GM11168 (cell line): ENCODE data around the gene CRYGN.

Source experiments
- in situ Hi-C: fragments of 300-500 bp; cut with MboI; formaldehyde crosslinking; loops from one replicate; pipeline ENCODE4 v1.12.0; 2022; ENCODE audit warnings: low sequenced_read_pairs; ENCODE audit not compliant: unreplicated experiment

Gene CRYGN

DNA sequence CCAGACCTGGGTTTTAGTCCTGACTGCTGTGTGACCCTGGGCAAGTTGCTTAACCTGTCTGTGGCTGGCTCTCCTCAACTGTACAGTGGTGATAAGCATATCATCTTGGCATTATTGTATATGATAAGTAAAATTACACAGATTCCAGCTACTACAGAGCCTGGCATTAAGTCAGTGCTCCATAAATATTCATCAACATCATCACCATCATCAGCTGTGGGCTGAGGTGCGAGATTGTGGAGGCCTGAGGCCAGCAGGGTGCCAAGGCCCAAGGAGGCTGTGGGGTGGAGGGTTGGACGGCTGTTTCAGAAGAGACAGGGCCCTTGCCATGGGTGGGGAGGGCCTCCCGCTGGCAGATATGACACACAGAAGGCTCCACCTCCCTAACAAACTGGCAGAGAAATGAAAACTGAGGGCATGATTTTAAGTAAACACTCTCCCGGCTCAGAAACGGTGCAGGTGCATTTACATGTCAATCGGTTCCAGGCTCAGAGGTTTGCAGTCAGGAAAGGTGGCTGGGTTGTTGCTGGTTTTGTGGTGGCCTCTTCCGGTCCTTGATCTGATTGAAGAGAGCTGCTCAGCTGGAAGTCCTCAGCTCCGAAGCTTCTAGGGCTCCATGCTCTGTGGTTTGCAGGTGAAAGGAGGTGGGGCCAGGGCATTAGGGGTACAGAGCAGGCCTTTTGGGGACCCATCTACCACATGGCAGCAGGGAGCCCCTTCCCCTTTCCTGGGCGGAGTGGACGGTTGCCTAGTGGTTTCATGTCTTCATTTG is 10.2 kb downstream of the CRYGN start:
- in situ Hi-C loops: loop anchor here (5.0 kb wide), 1 partner anchor 57 kb away; no protein-coding TSS in a partner anchor

DNA sequence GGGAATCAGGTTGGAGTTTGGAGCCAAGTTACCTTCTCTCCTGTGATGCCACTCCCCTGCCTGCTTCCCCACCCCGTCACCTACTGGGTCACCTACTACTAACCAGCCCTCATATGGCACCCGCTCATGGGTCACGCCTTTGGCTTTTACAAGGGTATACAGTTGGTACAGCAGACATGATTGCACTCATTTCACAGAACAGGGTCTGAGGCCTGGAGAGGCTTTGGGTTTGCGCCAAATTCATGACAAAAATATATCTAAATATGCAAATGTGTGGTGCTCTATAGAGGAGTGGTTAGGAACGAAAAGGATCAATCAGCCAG is 10.7 kb downstream of the CRYGN start:
- in situ Hi-C loops: no loop called here

DNA sequence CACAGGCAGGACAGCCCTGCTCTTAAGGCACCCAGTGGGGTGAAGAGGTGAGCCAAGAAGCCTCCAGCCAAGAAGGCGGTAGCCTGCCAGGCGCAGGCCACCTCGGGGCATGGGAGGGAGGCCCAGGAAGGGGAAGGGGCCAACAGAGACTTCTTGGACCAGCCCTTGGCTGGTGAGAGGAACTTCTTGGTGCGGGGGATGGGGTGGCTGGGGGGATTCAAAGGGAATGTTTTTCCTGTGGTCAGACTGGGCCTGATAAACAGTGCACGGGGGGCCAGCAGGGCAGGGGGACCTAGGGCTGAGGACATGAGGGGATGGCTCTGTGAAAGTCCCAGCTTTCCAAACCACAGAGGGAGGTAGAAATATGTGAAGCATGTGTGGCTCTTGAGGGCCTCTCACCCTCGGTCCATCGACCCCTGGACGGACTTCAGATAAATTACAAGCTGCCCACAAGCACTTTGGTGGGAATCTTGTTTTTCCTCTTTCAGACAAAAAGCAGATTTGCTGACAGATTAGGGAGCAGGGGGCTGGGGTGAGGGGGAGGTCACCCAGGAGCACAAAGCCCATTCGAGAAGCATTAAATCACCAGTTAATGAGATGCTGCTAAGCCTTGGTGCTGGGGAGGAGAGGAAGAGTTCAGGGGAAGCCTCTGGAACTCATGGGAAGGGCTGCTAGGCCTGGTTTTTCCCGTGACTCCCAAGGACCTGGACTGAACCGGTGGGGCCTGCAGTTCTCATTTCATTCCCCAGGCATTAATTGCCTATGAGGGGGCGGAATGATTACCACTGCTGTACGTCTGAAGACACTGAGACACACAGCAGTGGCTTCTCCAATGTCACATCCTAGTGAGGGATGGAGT is 11.3 kb downstream of the CRYGN start:
- in situ Hi-C loops: no loop called here

DNA sequence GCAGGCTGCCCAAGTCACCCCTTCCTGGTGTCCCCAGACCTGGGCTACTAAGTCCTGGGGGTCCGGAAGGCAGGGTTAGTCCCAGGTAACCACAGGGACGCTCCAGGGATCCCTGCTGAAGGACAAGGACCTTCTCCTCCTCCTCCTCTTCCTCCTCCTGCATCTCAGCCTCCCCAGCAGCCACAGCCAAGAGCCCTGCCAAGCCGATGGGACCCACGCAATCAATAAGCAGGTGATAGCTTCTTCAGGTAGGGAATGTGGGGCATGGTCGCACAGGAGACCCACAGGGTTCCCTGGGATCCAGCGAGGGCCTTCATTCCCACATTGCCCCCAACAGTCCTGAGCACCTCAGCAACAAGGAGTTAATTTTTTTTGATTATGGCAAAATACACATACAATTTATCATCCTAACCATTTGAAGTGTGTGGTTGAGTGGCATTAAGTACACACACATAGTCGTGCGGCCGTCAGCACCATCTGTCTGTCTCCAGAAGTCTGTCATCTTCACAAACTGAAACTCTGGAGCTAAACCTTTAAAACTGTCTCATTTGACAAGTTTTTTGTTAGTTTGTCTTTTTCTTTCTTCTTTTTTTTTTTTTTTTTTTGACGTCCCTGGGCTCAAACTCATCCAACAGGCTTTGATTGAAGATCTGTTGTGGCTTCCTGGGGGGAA is 12.1 kb downstream of the CRYGN start:
- in situ Hi-C loops: no loop called here

DNA sequence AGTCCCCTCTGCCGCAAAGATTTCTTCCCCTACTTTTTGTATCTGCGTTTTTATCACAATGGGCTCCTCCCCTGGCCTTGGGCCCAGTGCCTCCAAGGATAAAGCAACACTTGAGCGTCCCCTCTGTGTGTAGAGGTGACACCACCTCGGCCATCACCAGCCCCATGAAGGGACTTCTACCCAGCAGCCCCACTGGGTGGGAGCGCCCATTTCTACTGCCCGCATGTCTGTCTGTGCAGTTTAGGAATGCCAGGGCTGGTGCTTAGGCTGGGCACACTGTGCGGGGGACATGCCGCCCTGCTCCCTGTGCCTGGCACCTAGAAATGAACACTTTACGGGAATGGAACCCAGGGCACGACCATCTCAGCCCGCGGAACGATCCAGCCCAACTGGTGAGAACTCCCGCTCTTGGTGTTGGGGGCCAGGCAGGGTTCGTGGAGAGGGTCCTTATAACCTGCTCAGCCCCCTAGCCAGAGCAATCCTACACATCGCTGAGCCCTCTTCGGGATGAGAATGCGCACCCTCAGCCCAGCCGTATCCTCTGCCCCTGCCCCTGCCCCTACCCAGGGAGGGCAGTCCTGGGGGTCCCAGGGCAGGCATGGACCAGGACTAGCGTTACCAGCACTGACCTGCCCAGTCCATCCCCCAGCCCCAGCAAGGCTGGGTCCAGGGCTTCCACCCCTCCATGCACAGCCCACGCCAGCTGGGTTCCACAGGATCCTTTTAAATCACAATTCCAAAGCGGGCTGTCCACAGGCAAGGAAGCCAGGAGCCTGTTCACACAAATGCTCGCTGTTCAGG is 12.8 kb downstream of the CRYGN start:
- in situ Hi-C loops: no loop called here

DNA sequence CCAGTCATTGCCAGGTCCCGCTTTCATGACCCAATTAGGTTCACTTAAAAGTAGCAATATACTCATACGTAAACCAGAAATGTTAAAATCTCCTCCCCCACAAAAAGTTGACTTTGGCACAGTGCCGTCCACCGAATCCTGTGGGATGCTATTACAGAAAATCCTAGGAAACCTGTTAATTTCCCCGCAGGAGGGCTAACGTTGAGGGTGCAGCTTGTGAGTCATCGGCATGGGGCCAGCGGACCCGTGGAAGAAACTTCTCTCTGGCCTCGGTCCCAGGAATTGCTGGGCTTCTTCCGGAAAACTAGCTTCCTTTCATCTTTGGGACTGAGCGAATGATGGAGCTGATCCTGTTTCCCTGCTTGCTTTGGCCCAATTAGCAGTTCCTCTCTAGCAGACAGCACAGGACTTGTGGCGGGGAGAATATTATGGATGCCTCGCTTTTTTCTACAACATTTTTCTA is 13.5 kb downstream of the CRYGN start:
- in situ Hi-C loops: no loop called here

DNA sequence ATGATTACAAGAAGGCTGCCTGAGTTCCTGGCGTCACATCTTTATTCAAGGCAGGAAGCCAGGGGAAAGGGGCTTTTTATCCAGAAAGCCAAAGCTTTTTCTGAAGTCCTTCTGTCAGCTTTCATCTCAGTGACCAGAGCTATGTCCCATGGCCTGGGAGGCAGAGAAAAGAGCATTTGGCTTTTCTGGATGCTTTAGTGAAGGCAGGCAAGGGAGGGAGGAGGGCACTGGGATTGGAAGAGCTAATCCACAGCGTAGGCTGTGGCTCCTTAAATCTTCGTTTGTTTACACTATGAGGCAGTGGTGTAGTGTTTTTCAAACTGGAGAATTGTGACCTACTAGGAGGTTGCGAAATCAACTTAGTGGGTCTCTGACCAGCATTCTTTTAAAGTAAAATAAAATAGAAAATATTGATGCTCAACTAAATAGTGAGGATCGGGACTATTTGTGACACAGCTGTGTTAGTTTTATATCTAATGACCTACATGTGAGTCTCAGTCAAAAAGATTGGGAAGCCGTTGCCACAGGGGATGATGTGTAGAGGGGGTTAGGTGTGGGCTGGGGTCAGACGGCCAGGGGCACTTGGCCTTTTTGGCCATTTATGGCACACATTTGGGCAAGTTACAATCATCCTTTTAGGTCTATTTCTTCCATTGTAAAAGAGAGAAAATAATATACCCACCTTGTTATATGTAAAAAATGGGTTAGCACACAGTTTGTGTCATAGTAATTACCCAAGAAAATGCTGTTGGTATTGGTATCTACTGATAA is 14.1 kb downstream of the CRYGN start:
- in situ Hi-C loops: no loop called here

DNA sequence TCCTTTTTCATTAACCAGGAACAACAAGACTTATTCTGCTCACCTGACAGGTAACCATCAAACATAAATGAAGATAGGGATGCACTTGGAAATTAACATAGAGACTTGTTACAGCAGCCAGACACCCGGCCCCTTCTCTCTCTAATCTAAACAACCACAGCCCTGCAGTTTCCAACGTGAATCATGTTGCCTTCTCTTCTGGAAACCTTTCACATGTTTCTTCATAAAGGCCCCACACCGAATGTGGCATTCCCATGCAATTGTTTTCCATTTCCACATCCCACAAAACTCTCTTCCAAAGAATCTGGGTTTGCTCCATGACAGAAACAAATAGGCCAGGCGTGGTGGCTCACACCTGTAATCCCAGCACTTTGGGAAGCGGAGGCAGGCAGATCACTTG is 15.1 kb downstream of the CRYGN start:
- in situ Hi-C loops: no loop called here

DNA sequence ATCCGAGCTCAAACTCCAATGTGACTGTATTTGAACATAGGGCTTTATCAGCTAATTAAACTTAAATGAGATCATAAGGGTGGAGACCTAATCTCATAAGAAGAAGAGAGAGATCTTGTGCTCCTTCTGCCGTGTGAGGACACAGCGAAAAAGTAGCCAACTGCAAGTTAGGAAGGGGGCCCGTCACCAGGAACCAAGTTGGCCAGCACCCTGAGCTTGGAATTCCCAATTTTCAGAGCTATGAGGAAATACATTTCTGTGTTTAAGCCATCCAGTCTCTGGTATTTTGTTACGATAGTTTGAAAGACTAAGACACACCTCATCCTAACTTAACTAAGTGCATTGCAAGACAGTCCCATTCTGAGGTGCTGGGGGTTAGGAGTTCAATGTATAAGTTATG is 16.0 kb downstream of the CRYGN start:
- in situ Hi-C loops: no loop called here

DNA sequence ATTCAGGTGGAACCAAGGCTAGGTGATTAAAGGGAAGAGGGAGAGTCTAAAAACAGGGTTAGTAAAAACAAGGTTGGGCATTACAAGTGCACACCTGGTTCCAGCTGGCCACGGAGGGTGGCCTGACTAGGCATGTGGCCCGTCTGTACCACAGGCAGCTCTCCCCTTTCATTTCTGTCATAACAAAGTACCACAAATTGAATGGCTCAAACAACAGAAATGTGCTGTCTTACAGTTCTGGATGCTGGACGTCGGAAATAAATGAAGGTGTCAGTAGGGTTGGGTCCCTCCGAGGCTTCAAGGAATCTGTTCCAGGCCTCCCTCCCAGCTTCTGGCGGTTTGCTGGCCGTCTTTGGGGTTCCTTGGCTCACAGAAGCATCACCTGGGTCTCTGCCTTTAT is 16.7 kb downstream of the CRYGN start:
- in situ Hi-C loops: no loop called here

DNA sequence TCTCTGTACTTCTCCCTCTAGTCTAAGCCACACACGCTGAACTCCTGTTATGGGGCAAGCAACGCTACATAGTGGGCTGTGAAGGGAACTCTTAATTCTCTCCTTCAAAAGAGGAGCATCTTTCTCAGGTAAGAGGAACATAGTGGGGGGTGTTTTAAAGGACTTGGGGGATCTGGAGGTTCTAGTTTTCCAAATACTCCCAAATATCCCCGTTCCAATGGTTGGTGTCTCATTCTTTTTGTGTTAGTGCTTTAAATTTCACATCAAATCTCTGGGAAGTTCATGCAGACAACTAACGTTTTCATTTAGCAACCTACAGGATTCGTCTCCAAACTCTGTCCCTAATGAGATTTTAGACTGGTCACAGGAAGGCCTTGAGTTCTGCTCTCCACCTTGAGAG is 17.7 kb downstream of the CRYGN start:
- in situ Hi-C loops: no loop called here

DNA sequence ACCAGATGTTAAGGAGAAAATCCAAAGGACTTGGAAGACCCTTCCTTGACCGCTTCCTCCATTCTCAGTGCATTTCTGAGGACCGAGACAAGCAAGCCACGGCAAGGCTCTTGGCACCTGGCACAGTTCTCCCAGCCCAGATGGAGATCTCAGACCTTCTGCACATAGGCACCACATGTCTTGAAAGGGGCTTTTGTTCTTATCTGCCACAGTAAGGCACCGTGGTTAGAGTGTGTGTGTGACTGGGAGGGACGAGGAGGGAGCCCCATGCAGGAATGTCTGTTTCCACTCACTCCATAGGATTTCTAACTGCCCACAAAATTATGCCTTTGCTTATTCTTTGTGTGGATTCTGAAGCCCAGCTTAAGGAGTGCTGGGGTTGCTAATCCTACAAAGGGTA is 19.8 kb downstream of the CRYGN start:
- in situ Hi-C loops: no loop called here

DNA sequence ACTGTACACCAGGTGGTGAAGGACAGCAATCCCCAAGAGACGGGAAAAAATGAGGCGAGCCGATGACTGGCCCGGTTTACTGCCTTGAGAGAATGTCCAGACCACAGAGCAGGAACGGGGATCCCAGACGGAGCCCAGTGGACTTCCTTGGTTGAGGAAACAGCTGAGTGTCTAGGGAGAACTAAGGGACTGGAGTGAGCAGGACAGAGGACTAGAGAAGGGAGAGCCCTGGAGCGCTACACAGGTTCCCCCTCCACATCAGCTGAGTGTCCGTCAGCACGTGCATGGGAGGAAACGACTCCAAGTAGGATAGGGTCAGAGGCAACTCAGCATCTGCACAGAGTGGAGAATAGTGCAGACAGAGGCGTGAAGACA is 23.0 kb downstream of the CRYGN start:
- in situ Hi-C loops: no loop called here

DNA sequence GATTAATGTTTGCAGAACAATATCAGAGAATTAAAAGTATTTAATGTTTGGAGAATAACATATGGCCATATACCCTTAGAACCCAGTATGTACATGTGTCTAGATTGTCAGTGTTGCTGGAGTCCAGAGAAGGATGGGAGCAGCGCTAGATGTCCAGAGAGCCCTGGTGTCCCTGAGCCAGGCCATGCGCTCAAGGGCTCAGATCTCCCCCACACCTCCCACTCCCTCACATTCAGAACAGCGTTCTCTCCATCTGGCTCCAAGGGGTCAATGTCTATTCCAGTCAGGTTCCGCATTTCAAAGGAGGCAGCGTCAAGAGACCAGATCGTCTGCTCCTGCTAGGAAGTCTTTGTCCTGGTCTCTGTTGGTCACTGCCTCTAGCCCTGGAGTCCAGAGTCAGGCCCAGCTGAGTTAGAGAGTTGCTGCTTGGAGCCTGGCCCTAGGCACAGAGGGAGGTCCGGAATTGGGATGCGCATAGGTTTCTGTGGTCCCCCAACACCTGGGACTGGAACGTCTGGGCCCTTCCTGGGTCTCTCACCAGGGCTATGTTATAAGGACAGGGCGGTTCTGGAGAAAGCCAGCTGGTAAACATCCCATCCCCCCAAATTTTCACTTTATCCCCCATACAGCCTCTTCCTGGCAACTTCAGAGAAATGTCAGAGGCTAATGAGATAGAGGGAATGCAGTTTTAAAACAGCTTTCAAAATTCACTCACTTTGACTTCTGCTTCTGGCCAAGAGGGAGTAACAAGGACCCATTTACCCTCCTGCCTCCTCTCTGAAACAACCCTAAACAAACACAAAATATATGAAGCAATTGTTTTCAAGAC is 23.6 kb downstream of the CRYGN start:
- in situ Hi-C loops: no loop called here

DNA sequence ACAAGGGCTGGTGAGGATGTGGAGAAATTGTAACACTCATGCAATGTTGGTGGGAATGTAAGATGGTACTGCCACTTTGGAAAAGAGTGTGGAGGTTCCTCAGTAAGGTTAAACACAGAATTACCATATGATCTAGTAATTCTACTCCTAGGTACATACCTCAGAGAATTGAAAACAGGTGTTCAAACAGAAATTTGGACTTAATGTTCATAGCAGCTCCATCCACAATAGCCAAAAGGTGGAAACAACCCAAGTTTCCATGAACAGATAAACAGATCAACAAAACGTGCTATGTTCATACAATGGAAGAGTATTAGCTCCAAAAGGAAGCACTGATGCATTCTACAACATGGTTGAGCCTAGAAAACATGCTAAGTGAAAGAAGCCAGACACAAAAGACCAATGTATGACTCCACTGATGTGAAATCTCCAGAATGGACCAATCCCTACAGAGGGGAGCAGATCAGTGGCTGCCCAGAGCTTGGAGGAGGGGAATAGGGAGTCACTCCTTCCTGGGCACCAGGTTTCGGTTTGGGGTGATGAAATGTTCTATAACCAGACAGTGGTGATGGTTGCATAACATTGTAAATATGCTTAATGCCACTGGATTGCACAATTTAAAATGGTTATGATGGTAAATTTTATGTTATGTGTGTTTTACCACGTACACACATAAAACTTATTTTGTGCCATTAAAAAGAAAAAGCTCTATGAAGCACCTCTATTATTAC is 24.4 kb downstream of the CRYGN start:
- in situ Hi-C loops: no loop called here

DNA sequence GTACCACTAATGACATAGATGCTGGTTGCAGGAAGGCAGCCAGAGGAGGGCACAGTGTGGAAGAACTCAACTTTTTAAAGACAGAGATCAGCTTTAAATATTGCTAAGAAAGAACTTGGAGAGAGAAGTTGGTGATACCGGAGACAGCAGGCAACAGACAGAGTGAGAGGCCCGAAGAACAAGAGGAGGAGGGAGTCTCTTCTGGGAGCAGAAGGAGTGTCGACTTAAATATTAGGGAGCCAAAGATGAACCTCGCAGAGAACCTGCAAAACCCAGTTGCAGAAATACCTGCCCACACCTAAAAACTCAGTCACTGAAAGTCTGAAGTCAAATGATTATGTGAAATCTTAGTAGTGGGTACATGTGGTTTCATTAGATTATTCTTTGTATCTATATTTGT is 26.7 kb downstream of the CRYGN start:
- in situ Hi-C loops: no loop called here

DNA sequence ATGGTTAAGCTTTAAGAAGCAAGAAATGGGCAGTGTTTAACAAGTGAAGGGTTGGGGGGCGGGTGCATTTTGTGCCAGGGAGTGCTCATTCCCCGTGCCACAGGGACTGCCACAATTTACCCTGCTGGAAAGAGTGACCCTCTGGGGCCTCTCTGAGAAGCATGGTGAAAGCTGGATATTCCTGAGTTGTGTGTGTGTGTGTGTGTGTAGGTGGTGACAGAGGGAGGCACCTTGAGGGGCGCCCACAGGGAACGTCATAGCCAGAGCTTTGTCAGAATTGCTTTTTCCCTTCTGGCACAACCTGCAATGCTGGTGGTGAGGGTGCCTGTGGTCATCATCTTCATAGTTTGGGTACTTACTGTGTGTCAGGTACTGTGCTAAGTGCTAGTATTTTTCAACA is 27.6 kb downstream of the CRYGN start:
- in situ Hi-C loops: no loop called here

DNA sequence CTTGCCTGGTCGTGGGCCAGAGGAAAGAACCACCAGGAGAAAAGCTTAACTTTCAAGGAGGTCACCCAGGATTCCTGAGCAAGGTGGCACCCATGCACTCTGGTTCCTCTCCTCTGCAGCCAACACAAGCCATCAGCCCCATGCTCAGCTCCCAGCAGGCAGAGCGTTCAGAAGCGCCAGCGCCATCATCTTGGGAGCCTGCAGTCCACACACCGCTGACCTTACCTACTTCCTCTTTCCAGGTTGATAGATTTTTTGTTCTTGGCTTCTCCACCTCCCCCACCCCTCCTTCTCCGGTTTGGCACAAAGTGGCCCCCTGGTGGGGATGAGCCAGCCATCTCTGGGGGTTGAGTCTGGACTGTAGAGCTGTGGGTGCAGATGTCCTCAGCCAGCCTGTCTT is 28.4 kb downstream of the CRYGN start:
- in situ Hi-C loops: no loop called here
